Breast epithelium (tissue), 4 donors: ENCODE data around the gene PCBP3. TPM values are rescaled to one million over a fixed set of nuclear protein-coding genes. Genes with fewer than 3 reads are reported as not detected.

Source experiments
- DNase-seq, 2 donors: peaks; one replicate each; pipeline ENCODE4 v3.0.0-alpha.2; 2019; ENCODE audit warnings: low spot score in 2 of 2
- H3K27ac ChIP-seq, 2 donors: fragments of 200-600 bp; sonication (generic) in 1 of 2; one replicate each; pipeline ENCODE4 v1.5.1; 2016 to 2019; ENCODE audit warnings: mild to moderate bottlenecking in 1 of 2
- H3K27me3 ChIP-seq, 2 donors: fragments of 200-600 bp; sonication (generic) in 1 of 2; one replicate each; pipeline versions ENCODE4 v1.5.1 to v1.6.0; 2017 to 2019; ENCODE audit warnings: control low read depth in 1 of 2, mild to moderate bottlenecking in 1 of 2
- H3K36me3 ChIP-seq: fragments of 200-600 bp; one replicate; pipeline ENCODE4 v1.5.1; 2019
- H3K4me1 ChIP-seq, 2 donors: fragments of 200-600 bp; sonication (generic); one replicate each; pipeline ENCODE4 v1.5.1; 2016 to 2019; ENCODE audit warnings: control low read depth in 1 of 2
- H3K4me3 ChIP-seq, 3 donors: fragments of 200-600 bp; sonication (generic); 1 replicate in 2 of 3; 2 replicates in 1 of 3; pipeline ENCODE4 v1.5.1; 2016 to 2019; ENCODE audit warnings: mild to moderate bottlenecking in 3 of 3, moderate library complexity in 2 of 3
- H3K9me3 ChIP-seq, 2 donors: fragments of 200-600 bp; sonication (generic) in 1 of 2; one replicate each; pipeline ENCODE4 v1.5.1; 2016 to 2019; ENCODE audit warnings: control low read depth in 1 of 2
- POLR2A ChIP-seq: fragments of 450-650 bp; IDR thresholded peaks from one replicate; pipeline ENCODE4 v1.6.1; 2016; ENCODE audit warnings: antibody characterized with exemption, mild to moderate bottlenecking, moderate library complexity
- POLR2AphosphoS5 ChIP-seq, 3 donors: sonication (generic); formaldehyde crosslinking; IDR thresholded peaks; one replicate each; pipeline ENCODE4 v1.6.1; 2017; ENCODE audit warnings: antibody characterized with exemption in 3 of 3
- intact Hi-C: fragments of 100-400 bp; cut with DNase I; formaldehyde crosslinking; loops from one replicate; pipeline ENCODE4 v1.15.1; 2023; ENCODE audit warnings: low total_unique reads
- total RNA-seq, 3 donors: library from RNA; depleted of rRNA; stranded (reverse); fragments of >200 nt; gene quantifications; one replicate each; pipeline ENCODE4 v1.1.0, GENCODE V29; 2016
- TF ChIP-seq, protein P1 (sequence below), 3 donors: fragments of 450-650 bp; IDR thresholded peaks; one replicate each; pipeline ENCODE4 v1.5.1; 2016 to 2017; ENCODE audit warnings: antibody characterized with exemption in 3 of 3, mild to moderate bottlenecking in 3 of 3, moderate library complexity in 3 of 3

PCBP3 gene
- total RNA-seq, 3 donors from 2014 or later = 3.4 to 13.8 (median 4.6) TPM

DNA sequence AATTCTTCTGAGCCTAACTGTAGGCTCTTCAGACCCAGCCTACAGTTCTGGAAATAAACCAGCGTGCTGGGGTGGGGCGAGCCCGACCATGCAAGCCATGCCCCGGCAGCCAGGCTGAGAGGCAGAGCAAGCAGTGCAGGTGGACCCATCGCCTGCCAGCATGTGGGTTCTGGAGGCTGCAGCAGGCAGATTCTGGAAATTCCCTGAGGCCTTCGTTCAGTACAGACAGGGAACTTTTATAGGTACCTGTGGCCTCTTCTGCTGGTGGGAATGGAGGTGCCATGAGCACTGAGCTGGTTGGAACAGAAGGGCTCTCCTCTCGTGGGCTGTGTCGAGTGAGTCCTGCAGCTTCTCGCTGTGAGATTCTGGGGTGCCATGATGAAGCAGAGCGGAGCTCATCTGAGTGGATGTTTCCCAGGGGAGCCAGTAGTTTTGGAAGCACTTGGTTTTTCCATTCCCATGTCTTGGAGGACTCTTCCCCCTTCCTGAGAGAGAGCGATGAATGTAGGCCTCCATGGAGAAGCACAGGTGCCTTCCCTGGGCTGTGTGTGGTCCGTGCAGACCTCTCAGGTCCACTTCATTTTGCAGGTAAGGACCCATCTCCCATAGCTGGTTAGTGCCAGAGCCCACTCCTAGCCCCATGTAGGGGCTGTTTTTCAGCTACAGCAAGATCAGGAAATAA is 94.1 kb downstream of the PCBP3 start:
- H3K27ac ChIP-seq = no peak overlapping the region
- no peaks in the 10 kb centered on the region for H3K36me3 ChIP-seq
- intact Hi-C loops = no loop called here
- H3K27me3 ChIP-seq = peaks cover 0 to 13% of the 10 kb centered on the region in 2 donors
- DNase-seq = no peak
- TF ChIP-seq POLR2A (no peak), POLR2AphosphoS5 (IDR thresholded peaks at IDR 0.05) (no peak)
- TF ChIP-seq, protein P1, sequence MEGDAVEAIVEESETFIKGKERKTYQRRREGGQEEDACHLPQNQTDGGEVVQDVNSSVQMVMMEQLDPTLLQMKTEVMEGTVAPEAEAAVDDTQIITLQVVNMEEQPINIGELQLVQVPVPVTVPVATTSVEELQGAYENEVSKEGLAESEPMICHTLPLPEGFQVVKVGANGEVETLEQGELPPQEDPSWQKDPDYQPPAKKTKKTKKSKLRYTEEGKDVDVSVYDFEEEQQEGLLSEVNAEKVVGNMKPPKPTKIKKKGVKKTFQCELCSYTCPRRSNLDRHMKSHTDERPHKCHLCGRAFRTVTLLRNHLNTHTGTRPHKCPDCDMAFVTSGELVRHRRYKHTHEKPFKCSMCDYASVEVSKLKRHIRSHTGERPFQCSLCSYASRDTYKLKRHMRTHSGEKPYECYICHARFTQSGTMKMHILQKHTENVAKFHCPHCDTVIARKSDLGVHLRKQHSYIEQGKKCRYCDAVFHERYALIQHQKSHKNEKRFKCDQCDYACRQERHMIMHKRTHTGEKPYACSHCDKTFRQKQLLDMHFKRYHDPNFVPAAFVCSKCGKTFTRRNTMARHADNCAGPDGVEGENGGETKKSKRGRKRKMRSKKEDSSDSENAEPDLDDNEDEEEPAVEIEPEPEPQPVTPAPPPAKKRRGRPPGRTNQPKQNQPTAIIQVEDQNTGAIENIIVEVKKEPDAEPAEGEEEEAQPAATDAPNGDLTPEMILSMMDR (IDR thresholded peaks at IDR 0.05) = no peak
- H3K4me1 ChIP-seq = no peaks in the 10 kb centered on the region
- H3K4me3 ChIP-seq = no peak overlapping the region
- no peaks in the 10 kb centered on the region for H3K9me3 ChIP-seq

DNA sequence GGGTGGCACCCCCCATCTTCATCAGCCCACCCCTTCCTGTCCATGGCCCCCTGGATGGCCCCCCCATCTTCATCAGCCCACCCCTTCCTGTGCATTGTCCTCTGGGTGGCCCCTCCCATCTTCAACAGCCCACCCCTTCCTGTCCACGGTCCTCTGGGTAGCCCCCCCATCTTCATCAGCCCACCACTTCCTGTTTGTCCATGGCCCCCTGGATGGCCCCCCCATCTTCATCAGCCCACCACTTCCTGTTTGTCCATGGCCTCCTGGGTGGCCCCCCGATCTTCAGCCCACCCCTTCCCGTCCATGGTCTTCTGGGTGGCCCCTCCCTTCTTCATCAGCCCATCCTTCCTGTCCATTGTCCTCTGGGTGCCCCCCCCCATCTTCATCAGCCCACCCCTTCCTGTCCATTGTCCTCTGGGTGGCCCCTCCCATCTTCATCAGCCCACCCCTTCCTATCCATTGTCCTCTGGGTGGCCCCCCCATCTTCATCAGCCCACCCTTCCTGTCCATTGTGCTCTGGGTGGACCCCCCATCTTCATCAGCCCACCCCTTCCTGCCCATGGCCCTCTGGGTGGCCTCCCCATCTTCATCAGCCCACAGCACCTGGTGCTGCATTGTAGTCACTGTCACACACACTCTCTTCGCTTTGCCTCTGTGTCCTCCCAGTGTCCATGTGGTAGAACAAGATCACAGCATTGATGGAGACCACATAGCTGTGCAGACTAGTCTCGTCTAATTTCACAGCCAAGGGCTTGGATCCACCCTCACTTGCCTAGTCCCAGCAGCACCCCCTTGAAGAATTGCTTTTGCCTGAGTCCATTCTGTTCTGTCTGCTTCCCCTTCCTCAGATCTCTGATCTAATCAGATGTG is 95.9 kb downstream of the PCBP3 start:
- Histone ChIP-seq H3K27ac (no peak overlapping the region), H3K36me3 (no peaks in the 10 kb centered on the region), H3K4me1 (no peaks in the 10 kb centered on the region), H3K9me3 (no peaks in the 10 kb centered on the region), H3K27me3 (peaks cover 0 to 10% of the 10 kb centered on the region in 2 donors), H3K4me3 (no peak overlapping the region)
- no peak for DNase-seq
- TF ChIP-seq, protein P1 (IDR thresholded peaks at IDR 0.05) = no peak
- no peak for TF ChIP-seq POLR2A
- no peak for TF ChIP-seq POLR2AphosphoS5 (IDR thresholded peaks at IDR 0.05)
- intact Hi-C loops = no loop called here

DNA sequence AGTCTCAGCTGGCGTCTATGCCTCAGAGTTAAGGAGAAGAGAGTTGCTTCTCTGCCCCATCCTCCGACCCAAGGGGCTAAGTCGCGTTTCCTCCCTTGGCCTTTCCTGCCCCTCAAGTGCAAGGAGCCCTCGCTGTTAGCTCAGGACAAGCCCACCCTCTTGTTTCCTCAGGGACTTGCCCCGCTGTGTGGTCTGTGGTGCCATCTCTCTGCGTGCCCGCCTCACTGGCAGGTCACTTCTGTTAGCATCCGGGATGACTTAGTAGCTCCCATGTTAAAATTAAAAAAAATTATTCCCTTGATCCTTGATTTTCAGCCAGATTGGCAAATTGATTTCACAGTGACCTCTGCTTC is 96.5 kb downstream of the PCBP3 start:
- no peaks in the 10 kb centered on the region for H3K4me1 ChIP-seq
- no peak for DNase-seq
- H3K4me3 ChIP-seq = no peak overlapping the region
- H3K27me3 ChIP-seq = peaks cover 0 to 9% of the 10 kb centered on the region in 2 donors
- TF ChIP-seq, protein P1 (IDR thresholded peaks at IDR 0.05) = no peak
- no peak for TF ChIP-seq POLR2A
- TF ChIP-seq POLR2AphosphoS5 (IDR thresholded peaks at IDR 0.05) = no peak
- H3K36me3 ChIP-seq = no peaks in the 10 kb centered on the region
- intact Hi-C loops = no loop called here
- H3K27ac ChIP-seq = no peak overlapping the region
- H3K9me3 ChIP-seq = no peaks in the 10 kb centered on the region

DNA sequence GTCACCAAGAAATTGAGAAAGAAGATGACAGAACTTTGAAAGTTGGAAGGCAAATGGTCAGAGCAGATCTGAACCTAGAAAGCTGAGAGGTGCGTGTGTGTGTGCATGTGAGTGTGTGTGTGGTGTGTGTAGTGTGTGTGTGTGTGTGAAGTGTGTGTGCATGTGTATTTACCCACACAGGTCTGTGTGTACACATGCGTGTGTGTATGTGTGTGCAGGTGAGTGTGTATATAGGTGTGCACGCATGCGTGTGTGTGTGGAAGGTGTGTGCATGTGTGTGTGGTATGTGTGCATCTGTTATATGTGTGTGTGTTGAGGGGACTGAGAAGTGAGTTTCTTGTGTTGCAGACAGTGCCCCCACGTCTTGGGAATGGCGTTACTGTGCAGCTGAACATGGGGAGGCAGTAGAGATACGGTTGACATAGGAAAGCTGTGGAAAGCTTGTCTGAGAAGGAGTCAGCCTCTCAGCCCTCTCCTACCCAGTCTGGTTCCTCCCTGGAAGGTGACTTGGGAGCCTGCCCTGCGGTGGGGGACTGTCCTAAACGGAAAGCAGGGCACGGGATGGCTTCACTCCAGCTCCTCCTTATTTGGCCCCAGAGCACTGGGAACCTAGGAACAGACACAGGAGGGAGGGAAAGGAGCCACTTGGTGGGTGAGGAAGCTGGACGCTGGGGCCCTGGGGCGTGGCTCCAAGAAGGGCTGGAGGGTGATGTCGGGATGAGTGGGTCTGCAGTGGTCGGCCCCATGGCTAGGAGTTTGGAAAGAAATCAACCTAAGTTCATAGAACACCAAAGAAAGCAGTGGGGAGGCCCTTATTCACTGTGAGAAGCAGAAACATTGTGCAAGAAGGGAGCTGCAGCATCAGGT is 97.2 kb downstream of the PCBP3 start:
- no peak overlapping the region for H3K4me3 ChIP-seq
- H3K9me3 ChIP-seq = no peaks in the 10 kb centered on the region
- H3K36me3 ChIP-seq = no peaks in the 10 kb centered on the region
- TF ChIP-seq, protein P1 (IDR thresholded peaks at IDR 0.05) = no peak
- TF ChIP-seq POLR2A = no peak
- TF ChIP-seq POLR2AphosphoS5 (IDR thresholded peaks at IDR 0.05) = no peak
- H3K27ac ChIP-seq = no peak overlapping the region
- peaks cover 0 to 2% of the 10 kb centered on the region in 2 donors for H3K27me3 ChIP-seq
- intact Hi-C loops = no loop called here
- DNase-seq = no peak
- H3K4me1 ChIP-seq = no peaks in the 10 kb centered on the region
